ENCODE results near the gene SLFN12L.
"Not testable (repeated sequence)": the region's sequence is repeated elsewhere in the genome, so short reads cannot be mapped to it uniquely, and the experiment has no call there.

Gene SLFN12L

DNA sequence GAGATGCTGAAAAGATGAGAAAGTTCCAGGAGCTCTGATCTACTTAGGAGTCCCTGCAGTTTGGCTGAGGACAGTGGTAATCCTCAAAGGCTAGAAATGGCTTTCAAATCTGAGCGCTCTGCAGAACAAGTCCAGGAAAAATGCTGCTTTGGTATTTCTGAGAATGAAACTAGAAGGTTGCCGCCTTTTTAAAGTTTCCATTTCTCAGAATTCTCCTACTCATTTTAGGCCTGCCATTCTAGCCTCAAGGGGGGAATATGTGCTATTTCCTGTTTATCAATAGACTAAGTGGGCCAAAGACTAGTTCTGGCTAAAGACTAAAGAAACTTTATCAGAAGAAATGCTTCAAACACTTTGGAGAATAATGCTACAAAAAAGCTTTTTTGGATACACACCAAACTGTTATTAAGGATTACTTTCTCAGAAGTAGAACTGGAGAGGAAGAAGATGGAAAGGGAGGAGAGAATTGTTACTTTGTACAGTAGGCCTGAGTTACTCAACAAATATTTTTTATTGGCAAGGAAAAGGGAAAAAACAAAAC lies at the start of gene SLFN12L:
SLFN12L (minus strand) TSS at position 78 of the 541 bp plus-strand sequence. CDS start 15,314 bp downstream, outside the sequence.
- DNase-seq (ENCODE audit: low spot score), result no peak

GRCh38 chr17:35586569-35587073 lies 49.1 kb upstream of the SLFN12L start:
- DNase-seq (ENCODE audit: low spot score), result no peak

DNA sequence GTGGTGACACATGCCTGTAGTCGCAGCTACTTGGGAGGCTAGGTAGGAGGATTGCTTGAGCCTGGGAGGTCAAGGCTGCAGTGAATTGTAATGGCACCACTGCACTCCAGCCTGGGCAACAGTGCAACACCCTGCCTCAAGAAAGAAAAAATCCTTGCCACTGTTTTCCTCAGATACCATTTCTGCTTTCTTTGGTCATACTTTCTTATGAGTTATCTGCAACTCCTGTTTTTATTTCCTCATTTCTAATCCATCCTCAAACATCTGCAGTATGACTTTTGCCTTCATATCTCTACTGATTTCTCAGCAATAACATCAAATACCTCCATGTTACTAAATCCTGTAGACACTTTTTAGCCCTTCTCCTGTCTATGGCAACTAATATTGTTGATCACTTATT lies 46.6 kb upstream of the SLFN12L start:
- DNase-seq (ENCODE audit: low spot score), result no peak

DNA sequence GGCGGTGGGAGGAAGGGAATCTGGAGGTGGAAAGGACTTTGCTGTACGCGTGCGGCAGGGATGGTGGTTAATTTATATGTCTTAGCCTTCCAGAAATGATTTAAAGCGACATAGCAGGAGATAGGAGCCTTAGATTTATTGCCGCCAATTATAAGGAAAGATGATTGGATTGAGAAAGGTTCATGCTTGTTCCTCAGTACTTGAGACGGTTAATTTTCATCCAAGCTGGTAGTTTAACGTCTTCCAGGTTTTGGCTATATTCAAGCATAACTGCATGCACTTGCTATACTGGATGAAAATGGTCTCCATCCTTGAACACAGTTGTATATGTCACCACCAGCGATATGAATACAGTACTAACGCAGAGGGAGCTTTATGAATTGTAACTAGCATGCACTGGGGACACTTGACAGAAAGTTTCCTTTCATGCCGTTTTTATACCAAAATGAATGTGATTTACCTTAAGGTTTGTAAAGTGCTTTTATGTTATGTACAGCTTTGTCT lies 41.5 kb upstream of the SLFN12L start:
- DNase-seq (ENCODE audit: low spot score), result no peak

GRCh38 chr17:35578197-35578928 lies 40.9 kb upstream of the SLFN12L start, which contains the start of gene PEX12:
Gene PEX12 (minus strand): TSS chr17:35578571. CDS start chr17:35578021, 550 bp downstream.
- peak; percentile 66 for DNase-seq (ENCODE audit: low spot score)

DNA sequence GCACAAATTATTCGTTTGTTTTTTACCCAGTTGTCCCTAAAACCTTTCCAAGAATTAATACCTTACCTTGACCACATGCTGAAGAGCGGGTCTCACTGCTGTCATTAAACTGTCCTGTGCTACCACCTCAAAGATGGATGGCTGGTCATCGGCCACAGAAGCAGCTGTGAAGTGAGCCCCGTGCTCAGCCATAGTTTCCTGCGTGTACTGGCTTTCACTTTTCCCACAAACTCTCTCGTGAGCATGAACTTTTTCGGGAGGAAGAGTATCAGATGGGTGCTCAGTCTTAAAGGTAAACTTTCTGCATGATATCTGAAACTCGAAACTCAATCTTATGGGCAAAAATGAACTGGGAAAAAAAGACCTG lies 40.3 kb upstream of the SLFN12L start:
- no peak for DNase-seq (ENCODE audit: low spot score)

GRCh38 chr17:35575759-35576158 lies 38.3 kb upstream of the SLFN12L start:
- DNase-seq (ENCODE audit: low spot score), result no peak

- DNase-seq (ENCODE audit: low spot score), result no peak
These were observed 31.9 kb upstream of the SLFN12L start for GRCh38 chr17:35569405-35569804.

DNA sequence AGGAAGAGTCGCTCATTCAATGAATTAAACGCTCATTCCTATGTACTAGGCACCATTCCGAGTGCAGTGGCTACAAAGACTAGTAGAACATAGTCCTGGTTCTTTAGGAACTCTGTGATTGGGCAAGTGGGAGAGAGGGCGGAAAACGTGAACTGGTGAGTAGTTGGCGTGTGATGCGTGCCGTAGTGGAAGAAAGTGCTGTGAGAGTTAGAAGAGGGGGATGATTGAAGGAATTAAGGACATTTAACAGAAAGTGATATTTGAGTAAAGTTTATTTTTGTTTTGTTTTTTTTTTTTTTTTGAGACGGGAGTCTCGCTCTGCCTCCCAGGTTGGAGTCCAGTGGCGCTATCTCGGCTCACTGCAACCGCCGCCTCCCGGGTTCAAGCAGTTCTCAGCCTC lies 31.1 kb upstream of the SLFN12L start:
- no peak for DNase-seq (ENCODE audit: low spot score)

GRCh38 chr17:35566968-35567367 lies 29.5 kb upstream of the SLFN12L start:
- no peak for DNase-seq (ENCODE audit: low spot score)

DNA sequence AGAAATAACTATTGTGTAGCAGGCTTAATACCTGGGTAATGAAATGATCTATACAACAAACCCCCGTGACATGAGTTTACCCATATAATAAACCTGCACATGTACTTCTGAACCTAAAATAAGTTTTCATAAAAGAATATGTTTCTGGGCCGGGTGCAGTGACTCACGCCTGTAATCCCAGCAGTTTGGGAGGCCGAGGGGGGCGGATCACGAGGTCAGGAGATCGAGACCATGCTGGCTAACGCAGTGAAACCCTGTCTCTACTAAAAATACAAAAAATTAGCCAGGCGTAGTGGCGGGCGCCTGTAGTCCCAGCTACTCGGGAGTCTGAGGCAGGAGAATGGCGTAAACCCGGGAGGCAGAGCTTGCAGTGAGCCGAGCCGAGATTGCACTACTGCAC lies 25.7 kb upstream of the SLFN12L start:
- DNase-seq (ENCODE audit: low spot score), result not testable (repeated sequence)

- DNase-seq (ENCODE audit: low spot score), result no peak
These were observed 23.2 kb upstream of the SLFN12L start, which contains the start of gene SLFN14 for GRCh38 chr17:35560703-35561102. Gene SLFN14 (minus strand): TSS chr17:35560819. CDS start chr17:35558062, 2,757 bp downstream.

DNA sequence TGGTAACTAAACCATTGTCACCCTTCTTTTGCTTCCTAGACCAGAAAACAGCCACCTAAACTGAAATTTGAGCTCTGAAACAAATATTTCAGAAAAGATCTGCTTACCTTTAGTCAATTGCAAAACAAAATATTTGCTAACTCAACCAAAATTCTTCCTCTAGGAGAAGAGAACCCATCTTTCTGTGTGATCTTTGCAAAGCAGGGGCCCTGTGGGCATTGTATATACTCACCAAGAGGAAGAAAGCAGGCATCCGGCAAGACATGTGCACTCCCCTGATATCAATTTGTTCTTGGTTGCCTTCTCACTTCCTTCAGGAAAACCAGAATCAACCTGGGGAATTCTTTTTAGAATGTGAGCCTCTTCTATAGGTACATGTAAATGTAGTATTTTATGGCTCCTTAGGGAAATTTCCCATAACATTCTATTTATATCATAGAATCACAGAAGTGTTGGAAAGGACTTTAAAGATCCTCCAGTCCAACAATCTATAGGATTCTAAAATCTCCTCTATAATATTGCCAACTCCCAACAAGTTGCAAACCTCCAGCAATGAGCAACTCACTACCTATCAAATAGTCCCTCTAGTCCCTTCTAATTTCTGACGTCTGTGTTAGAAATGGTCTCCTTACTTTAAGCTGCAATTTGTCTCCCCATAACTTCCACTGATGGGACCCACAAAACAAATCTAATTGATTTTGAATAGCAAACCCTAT lies 22.2 kb upstream of the SLFN12L start:
- DNase-seq (ENCODE audit: low spot score), result no peak

- no peak for DNase-seq (ENCODE audit: low spot score)
These were observed 19.9 kb upstream of the SLFN12L start for GRCh38 chr17:35557353-35557752.

GRCh38 chr17:35555691-35556090 lies 18.2 kb upstream of the SLFN12L start:
- no peak for DNase-seq (ENCODE audit: low spot score)

DNA sequence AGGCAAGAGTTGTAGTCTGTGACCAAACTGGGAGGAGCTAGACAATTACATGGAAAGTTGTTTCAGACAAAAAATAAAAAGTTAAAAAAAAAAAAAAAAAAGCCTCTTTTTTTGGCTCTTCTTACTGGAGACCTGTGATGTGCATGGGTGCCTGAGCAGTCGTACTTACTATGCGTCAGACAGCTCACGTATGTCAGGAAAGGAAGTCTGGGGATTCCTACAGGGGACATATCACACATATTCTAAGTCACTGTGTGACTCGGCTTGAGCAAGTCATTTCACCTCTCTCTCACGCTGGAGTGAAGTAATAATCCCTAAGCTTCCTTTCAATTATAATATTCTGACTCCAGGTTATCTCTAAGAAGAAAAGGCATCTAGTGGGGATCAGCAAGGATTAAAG lies 17.2 kb upstream of the SLFN12L start:
- DNase-seq (ENCODE audit: low spot score), result no peak

DNA sequence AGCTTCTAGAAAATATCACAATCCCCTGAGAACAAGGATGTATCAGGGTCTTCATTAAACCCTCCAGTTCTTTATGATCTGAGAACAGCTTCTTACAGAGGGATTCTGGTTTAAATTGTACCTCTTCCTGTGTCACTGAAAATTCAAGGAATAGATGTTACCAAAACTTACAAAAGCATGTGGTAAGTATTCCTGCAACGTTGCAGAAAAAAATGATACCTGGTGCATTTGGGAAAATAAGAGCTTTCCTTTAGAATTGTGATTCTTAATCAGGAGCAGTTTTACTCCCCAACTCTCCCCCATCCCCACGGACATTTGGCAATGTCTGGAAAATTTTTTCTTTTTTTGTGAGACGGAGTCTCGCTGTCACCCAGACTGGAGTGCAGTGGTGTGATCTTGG lies 15.8 kb upstream of the SLFN12L start:
- no peak for DNase-seq (ENCODE audit: low spot score)

DNA sequence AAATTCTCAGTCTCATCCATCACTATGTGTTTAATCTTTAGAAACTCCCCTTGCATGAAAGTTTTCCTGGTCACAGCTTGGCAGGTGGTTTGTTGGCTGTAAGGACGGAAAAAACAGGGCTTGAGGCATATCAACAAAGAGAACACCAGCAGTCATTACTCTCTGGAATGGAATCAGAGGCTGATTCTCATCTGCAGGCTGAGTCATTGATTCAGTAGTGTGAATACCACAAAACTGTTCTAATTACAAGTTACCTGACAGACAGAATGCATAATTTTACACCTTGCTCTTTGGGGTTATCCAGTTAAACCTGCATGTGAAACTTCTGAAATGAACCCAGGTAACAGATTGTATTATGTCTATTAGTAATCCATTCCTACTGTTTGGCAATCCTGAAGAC lies 11.5 kb upstream of the SLFN12L start:
- DNase-seq (ENCODE audit: low spot score), result no peak

GRCh38 chr17:35548208-35548810 lies 10.8 kb upstream of the SLFN12L start:
- DNase-seq (ENCODE audit: low spot score), result no peak

DNA sequence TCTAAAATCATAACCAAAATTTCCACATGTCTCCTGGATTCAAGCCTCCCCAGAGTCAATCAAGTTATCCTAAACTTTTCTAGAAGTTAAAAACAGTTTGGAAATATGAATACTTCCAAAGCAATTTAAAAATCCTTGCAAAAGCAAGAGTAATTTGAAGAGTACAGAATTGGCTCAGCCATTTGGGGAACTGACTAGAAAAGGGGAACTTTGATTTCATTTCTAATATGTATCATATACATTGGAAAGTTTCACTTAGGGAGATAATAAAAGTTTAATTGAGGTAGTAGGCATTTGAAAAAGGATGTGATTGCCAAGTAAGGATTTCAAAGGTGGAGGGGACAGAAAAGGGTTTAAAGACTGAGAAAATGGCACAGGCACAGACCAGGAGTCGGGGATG lies 9.0 kb upstream of the SLFN12L start:
- DNase-seq (ENCODE audit: low spot score), result no peak

GRCh38 chr17:35545150-35545549 lies 7.7 kb upstream of the SLFN12L start:
- DNase-seq (ENCODE audit: low spot score), result no peak

DNA sequence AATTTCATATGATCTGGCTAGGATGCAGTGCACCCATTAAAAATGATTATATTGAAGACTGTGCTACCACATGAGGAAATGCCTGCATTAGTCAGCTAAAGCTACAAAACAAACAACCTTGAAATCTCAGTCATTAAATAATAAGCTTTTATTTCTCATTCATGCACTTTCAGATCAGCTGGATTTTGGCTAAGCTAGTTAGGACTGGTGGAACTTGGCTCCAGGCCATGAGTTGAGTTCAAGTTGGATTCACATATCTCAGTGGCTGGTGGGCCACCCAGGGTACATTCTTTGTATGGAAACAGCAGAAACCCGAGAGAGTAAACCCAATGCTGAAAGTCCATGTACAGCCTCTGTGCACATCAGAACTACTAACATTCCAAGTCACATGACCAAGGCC lies 6.4 kb upstream of the SLFN12L start:
- DNase-seq (ENCODE audit: low spot score), result no peak
